ENCODE data around the gene GTF3A.

GTF3A gene

DNA sequence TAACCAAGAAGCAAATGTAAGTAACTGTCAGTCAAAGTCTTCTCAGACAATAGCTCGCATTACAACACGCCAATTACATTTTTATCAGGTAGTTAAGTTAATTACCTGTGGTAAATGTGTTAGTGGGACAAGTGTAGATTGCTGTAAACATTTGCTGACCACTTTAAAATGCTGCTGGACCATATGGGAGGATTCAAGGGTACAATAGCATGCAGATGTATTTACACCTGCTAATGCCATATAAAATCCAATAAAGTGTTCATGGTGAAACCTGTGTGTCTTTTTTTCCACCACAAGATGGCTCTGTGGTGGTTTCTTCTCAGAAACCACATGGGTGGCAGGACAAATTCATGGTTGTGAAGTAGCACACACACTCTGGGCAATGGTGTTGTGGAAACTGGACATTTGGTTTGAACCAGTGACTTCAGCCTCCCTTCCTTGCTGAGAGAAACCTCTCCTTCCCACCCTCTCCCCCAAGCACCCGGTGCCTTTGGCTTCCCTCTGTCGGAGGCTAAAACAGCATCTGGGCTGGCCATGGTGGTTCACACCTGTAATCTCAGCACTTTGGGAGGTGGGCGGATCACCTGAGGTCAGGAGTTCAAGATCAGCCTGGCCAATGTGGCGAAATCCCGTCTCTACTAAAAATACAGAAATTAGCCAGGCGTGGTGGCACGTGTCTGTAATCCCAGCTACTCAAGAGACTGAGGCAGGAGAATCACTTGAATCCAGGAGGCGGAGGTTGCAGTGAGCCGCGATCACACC lies 18.1 kb upstream of the GTF3A start:
- no peak for DNase-seq

DNA sequence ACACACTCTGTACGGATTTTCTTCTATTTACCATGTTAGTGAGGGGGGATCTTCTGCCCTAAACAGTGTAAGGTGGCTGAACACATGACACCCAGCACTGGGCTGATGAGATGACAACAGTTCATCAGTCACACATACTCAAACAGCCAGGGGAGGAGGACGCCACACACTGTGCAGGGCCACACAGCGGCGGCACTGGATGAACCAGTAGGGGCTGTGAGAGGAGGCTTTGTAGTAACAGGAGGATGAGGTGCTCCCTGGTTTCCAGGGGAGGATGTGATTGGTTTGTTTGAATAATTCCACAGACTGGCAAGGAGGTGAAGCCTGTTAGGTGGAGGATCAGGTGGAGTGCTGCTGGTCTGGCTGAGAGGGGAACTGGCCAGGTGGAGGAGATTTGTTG lies 16.3 kb upstream of the GTF3A start:
- DNase-seq: no peak

DNA sequence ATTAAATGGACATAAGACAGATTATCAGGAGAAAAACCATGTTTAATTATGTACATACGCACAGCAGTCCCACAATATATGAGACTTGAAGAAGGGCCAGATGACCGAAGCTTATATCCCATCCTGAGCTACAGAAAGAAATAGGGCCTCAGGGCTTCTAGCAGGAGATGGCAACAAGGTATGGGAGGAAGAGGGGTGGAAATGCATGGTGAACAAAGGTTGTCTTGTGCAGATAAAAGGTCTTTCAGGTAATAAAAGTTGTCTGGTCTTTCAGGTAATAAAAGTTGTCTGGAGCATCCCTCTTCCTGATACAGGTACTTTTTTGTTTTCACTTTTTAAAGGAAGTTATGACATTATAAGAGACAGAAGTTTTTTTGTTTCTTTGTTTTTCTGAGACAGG lies 15.4 kb upstream of the GTF3A start:
- no peak for DNase-seq

DNA sequence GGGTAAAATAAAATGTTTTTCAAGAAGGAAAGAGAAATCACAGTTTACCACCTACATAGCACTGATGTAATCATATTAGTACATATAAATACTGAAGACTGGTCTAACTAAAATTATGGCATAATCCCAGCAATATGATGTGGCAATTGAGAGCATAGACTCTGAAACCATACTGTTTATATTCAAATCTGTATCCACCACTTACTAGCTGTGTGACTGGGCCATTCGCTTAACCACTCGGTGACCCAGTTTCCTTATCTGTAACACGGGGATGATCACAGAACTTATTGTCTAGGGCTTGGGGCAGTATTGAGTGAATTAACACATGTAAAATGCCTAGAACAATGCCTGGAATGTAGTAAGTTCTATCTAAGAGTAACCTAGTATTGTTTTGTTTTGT lies 13.1 kb upstream of the GTF3A start:
- DNase-seq: no peak

DNA sequence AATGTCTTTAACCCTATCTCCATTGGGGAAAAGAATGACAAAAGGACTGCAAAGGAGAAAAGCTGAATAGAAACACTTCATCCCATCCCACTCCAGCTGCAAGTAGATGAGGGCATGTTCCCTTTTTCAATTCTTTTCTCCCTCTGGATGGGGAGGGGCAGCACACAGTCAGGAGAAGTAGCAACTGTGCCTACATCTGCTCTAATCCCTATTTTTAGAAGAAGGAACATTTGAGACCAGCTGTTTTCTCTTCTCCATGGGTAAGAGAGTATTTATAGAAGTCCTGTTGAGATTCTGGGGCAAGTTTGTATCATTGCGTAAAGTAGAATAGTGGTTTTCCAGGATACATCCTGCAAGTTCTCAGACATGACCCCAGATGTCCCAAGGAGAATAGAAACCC lies 9.3 kb upstream of the GTF3A start:
- no peak for DNase-seq

DNA sequence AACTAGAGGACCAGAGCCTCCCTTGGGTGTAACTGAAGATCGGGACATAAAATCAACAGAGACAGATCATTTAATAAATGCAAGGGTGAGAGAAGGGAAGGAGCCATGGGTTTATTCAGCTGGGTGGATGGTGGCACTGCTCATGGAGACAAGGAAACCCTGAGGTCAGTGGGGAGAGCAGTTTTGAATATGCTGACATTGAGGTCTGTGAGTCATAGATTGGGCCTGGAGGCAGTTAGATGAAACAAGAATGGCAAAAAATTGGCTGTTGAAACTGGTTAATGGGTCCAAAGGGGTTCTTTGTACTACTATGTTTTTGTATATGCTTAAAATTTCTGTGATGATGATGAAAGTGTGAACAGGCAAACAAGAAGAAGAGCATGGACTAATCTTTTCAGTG lies 5.1 kb upstream of the GTF3A start:
- no peak for DNase-seq

DNA sequence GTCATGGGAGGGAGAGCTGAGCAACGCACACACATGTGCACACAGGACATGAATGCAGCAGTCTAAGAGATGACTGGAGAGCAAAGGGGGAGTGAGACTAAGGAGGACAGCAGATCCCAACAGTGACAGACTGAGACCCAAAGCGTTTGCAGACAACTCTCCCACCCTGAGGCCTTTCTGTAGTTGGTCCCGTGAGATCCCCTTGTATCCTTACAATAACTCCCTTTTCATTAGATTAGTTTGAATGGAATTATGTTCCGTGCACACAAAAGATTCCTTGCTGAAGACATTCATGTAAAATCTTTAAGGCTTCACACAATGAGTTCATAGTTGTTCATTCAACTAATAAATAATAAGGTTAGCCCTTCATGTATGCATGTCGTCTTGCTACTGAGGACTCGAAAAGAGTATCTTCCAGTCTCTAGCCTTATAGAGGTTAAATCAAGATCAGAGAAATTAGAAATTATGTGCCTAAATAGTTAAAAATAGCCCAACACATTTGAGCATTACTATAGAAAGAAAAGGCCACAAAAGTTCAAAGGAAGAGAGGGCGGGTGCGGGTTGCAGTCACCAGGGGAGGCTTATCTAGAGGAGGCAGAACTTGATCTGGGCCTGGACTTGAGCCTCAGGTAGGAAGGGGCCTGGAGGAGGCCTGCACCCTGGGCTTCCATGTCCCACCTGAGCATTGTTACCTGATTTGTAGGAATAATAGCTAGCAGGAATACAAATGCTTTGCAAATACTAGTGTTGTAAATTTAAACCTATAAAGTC lies 3.1 kb upstream of the GTF3A start:
- DNase-seq: no peak

DNA sequence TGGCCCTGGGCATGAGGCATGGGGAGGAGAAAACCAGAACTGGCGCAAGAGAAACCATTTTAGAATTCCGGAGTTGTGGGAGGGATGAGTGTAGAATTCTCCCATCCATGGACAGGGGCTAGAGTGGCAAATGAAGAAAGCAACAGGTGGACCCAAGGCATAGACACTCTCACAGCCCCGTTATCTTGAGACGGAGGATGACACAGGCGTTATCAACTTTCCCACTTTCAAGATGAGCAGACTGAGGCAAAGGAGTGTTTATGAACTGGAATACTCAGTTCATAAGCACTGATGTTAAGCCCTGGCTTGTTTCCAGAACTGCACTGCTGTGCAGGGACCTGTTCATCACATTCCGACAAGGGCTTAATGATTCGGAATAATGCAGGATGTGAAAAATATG lies 1.1 kb upstream of the GTF3A start:
- DNase-seq: no peak

DNA sequence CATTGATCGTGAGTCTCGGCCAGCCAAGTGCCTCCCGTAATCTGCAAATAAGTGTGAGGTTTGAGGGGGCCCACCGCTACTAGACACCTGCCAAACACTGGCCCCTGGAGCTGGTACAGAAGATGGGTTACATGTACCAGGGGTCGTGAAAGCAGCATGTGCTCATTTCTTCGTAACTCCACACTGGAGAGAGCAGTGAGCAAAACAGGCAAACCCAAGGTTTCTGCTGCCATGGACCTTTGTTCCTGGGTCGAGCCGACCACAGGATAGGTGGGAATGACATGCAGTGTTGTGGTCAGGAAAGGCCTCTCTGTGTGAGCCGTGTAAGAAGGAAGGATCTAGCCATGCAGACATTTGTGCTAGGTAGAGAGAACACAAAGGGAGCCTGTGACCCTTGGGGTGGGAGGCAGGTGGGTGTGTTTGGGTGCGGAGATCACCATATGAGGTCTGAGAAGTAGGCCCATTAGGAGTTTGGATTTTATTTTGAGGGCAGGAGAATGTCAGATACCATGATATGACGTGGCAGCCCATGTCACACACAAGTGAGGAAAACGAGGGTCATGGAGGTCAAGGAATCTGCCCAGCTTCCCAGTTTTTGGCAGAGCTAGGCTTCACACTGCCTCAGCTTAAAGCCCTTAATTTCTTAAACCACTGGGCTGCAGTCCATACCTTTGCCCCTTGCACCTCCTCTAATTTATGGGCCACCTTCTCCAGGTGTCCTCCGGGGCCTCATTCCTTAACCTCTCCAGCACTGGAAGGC lies 919 bp downstream of the GTF3A start:
- DNase-seq: no peak

DNA sequence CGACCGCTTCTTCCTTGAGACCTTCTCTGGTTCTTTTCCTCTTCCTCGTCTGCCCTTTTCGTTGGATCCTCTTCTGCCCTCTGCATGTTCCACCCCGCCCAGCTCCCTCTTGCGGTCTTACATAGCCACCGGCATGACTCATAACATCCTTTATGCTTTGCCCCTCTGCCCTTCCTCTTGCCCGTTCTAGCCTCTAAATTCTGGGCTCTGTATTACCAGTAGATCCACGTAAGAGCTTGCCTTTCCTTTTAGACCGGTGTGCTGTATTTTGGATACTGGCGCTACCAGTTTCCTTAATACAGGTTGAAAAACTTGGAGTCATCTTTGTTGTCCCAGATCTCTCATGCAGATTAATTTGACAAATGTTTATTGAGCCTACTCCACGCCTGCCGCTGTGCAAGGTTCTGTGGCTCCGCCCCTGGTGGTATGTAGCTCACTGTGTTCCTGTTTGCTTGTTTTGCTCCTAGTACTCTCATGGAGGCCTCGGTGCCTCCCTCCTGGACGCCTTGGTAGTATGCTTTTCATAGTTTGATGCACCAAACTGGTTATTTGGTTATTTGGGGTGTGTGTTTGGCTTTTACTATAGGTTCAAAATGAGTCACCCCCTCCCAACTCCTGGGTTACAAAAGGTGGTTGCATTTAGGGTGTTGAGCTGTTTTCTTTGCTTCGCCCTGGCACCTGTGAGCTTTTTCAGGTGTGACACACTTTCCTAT lies 1.7 kb downstream of the GTF3A start:
- DNase-seq: no peak

DNA sequence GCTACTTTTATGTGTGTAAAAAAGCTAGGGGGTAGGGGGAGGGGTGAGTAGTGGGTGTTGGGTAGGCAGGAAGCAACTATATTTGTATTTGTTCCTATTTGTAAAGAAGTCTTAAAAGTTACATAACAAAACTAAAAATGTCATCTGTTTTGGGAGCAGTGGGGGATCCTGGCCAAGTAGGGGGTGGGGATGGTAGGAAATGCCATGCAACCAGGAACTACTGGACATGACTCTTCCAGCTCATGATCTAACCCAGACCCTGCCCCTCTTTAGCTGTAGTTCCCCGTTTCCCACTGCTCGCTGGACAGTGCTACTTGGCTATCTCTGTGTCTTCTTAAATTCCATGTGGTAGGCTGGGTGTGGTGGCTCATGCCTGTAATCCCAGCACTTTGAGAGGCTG lies 3.2 kb downstream of the GTF3A start:
- no peak for DNase-seq

DNA sequence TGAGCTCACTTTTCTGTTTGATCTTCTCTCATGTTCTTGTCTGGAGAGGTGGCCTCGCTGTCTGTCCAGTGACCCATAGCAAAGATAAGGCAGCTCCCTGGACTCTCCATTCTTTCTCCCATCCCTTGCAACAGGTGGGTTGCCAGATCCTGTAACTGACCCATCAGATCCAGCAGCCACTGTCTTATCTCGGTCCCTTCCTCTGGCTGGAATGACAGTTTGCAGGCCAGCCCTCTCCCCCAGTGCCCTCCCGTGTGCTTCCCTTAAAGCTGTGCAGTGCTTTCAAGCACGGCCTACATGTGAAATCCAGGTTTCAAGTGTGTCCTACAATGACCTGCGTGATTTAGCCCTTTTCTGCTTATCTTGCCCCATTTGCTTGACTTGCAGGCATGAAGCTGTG lies 3.7 kb downstream of the GTF3A start:
- no peak for DNase-seq

DNA sequence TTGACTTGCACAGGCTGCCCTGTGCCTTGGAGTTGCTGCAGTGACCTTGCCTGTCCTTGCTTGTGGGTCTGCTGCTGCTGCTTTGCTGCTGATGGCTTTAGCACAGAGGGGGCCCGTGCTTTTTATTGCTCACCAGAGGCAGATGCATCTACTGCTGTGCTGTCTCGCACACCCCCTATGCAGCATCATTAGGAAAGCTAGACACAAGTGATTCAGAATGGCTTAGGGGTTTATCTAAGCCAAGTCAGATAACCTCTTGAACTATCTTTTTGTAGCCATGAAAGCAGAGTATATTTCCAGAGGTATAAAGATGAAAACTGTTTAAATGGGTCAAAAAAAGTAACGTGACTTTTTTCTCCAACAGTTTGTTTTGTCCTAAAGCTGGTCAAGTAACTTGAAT lies 7.8 kb downstream of the GTF3A start:
- no peak for DNase-seq

DNA sequence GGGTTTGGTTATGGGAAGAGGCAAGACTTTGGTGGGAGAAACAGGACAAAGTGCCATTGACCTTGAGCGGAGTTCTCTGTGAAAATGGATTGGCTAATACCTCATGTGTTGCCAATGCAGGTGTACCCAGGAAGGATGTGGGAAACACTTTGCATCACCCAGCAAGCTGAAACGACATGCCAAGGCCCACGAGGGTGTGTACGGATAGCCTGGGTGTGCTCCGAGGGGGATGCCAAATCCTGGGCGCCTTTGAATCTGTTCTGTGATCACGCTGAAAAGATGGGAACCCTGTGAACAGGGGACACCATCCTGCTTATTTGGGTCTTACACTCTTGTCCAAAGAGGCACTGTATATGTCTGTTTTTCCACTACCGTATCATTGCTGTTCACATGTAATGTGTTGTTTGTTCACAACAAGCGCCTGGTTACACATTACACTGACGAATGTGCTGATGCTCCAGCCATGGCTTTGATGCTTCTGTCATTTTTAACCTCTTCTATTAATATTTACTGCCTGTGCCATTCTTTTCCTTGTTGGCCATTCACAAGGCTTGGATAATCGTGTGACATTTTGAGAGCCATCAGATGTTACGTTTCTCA lies 8.3 kb downstream of the GTF3A start:
- DNase-seq: no peak

DNA sequence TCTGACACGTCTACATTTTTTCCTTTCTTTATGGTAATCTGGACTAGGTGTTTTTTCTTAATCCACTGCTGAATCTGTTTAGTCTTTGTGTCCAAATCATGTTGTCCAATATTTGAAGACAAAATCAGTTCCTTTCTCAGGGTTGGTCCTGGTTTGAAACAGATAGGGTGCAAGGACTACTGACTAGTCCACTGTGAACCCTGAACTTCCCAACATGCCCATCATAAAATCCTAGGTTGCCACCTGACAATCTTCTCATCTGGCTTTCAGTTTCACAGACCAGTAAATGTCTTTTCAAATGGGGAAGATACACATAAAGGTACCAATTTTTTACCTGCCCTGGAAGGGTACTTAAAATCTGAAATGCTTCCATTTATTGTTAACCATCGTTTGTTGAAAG lies 12.7 kb downstream of the GTF3A start:
- DNase-seq: no peak

DNA sequence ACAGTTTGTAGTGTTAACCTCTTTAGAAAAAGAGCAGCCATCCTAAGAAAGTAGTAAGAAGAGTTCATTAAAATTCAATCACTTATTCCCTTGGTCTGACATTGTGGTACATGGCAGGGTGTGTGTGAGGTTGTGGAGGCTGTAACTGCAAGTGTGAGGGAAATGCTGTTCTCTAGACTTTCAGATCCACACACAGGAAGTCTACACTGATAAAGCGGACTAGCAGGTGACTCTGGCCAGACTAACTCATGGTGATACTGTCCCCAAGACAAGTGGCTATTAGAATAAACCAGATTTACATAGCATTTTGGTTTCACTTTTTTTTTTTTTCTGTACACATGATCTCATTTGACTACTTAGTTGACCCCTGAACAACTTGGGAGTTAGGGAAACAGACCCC lies 16.0 kb downstream of the GTF3A start:
- DNase-seq: no peak

DNA sequence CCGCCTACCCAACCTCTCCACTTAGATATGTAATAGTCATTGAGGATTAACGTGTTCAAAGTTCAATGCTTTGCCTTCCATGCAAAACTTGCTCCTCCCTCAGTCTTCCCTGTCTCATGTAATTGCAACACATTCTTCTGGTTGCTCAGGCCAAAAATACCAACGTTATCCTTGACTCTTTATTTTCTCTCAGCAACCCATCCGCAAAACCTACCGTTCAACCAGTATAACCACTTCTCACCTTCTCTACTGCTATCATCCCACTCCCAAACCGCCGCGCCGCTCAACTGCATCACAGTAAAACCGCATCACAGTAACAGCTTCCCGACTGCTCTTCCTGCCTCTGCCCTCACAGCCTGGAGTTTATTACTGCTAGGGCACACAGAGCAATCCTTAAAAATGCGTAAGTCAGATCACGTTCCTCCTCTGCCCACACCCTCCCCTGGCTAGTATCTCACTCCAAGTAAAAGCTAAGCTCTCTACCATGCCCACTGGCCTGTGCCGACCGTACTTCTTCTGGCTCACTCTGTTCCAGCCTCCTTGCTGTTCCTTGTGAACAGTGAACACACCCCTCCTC lies 17.7 kb downstream of the GTF3A start:
- no peak for DNase-seq

DNA sequence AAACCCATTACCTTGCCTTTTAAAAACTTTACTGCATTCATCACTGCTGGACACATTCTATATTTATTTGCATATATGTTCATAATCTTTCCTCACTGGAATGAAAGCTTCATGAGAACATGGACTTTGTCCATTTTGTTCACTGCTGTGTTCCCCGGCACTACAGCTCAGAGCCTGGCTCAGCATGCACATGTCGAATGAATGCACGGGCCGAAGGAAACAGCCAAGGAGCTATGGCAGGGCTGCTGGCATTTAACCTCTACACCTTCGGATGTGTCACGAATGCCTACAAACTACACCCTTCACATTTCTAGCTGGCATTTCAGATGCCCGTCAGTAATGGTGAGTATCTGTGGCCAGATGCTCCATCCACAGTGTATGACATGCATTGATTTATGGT lies 18.4 kb downstream of the GTF3A start:
- DNase-seq: no peak

DNA sequence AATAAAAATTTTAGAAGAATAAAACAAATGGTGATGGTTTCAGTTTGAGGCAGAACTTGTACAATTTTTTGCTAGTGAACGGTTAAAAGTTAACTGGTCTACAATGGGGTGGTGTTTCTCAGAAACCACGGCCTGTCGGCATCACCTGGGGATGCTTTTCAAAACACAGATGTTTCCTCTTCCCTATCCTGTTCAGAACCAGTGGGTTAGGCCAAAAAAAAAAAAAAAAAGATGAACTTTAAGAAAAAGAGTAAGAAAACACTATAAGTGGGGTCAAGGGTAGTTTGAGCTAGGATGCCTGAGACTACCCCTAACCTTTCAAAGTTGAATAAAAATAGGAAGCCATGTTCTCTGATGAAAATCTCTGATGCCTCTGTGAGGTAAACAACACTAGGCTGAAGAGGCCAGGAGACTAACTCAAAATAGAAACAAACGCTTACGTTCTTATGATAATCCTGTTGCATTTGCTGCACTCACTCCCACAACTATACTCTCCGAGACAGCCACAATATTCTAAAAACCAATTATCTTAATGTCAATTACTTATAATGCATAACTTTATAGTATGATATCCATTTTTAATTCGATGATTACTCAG lies 22.7 kb downstream of the GTF3A start:
- DNase-seq: no peak

DNA sequence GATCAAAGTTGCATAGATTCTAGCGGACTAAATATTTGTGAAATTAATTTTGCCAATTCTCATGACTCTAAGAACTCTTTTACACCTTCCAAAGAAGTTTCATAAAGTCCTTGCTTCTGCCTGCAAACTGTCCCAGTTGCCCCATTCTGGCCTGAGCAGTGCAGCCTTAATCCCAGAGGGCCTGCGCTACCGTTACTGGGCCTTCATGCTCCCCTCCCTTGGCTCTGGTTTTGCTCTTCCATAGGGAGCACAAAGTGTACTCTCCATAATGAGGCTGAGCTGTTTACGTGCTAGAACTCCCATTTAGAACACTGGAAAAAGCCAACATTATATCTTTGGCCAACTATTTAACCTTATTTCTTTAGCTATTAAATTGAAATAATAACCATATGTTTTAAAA lies 23.9 kb downstream of the GTF3A start:
- DNase-seq: no peak

DNA sequence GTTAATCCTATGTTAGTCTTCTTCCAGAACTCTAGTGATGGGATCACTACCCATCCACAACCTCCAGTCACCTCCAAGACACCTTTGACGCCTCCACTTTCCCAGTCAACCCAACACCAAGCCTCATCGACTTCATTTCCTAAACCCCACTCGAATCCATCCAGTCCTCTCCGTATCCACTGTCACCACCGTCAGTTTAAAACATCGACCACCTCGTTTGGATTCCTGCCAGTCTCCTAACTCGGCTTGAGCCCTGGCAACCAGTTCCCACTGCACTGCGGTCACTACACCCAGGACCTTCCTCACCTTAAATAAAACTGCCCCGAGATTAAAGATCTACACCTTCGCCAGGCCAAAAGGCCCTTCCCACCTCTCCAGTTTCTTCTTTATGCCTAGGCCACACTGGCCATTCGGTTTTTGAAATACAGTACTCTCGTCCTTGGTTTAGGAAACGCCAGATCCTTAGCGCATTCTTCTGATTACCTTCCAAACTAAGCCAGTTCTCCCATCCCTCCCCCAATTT lies 24.7 kb downstream of the GTF3A start:
- DNase-seq: no peak

All from NCI-H2171 (cell line).